ENCODE measurements around the gene CLEC1B.

DNA sequence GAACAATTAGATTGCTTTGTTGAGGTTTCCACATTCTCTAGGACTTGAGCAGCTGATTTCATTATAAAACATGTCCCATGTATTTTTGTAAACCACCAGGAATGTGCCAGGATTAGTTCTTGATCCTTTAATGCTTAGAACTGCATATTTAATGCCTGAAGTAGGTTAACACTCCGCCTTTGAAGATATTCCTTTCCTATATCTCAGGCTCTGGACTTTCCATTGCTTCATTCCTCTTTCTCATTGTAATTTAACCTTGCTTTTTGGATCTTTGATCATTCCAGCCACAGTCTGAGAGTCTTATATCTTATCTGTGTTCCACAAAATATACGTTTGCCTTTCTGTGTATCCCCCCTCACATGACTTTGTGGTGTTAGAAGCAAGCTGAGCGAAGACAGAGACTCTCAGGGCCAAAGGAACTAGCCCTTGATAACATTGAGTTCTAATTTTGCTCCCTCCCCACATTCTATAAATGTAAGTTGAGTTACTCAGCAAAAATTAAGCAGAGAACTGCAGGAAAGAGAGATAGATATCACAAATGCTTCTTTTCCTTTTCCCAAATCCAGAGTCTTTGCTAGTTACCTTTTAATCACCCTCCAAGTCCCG, 2.4 kb upstream of the CLEC1B start:
- TF ChIP-seq POLR2A (IDR thresholded peaks at IDR 0.05) (no peak), POLR2AphosphoS5 (IDR thresholded peaks at IDR 0.05) (no peak), CTCF (IDR thresholded peaks at IDR 0.05) (no peak)
